Neuron (in vitro differentiated cells): ENCODE data around the gene CDYL2.

Source experiments
- H2AFZ ChIP-seq: one replicate; pipeline ENCODE4 v1.6.1; 2013; ENCODE audit warnings: low read depth, mild to moderate bottlenecking, inconsistent platforms, low read length, moderate library complexity
- H3K27me3 ChIP-seq: one replicate; pipeline ENCODE4 v1.6.1; 2013; ENCODE audit warnings: low read length; ENCODE audit not compliant: insufficient read depth
- H3K36me3 ChIP-seq: one replicate; pipeline ENCODE4 v1.6.1; 2013; ENCODE audit warnings: low read length; ENCODE audit not compliant: insufficient read depth
- H3K4me1 ChIP-seq: one replicate; pipeline ENCODE4 v1.6.1; 2013; ENCODE audit warnings: low read length; ENCODE audit not compliant: insufficient read depth
- H3K4me3 ChIP-seq: 2 replicates; pipeline ENCODE4 v1.5.1; 2013; ENCODE audit warnings: mild to moderate bottlenecking, low read length, moderate library complexity
- H3K9me3 ChIP-seq: one replicate; pipeline ENCODE4 v1.6.1; 2013; ENCODE audit warnings: low read length

The CDYL2 gene

DNA sequence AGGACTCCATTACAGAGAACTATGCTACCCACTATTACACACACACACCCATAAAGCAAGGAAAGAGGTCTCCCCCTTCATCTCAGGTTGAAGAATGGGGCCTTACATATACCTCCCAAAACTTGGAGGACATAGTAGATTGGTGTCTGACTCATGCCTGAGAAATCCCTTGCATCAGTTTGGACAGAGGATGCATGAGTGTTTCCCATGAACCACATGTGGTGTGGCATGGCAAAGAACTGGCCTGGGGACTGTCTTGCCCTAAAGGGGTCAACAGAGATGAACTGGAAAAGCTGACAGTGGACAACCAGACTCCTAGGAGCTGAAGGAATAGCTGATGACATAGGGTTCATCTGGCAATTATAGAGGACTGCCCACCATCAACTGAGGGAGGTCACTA is 209.6 kb downstream of the CDYL2 start:
- Histone ChIP-seq H3K36me3 (no peaks in the 10 kb centered on the region), H3K4me1 (no peaks in the 10 kb centered on the region), H3K27me3 (no peaks in the 10 kb centered on the region), H2AFZ (no peak overlapping the region), H3K9me3 (no peaks in the 10 kb centered on the region), H3K4me3 (no peak overlapping the region)

DNA sequence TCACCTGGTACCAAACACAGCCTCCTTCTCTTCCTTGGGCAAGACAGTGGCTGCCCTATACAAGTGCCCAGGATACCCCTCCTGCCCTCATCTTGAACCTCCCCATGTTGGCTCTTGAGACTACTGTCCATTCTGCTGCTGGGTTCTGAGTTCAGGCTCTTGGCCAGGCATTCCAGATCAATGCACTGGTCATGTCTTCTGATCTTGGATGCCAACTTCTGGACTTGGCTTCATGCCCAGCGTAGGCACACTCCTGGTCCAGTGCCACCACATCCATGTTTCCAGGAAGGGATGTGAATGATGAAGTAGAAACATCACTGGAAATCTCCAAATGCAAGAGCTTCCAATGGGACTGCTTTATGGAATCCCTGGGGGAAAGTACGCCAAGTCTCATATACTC is 212.1 kb downstream of the CDYL2 start:
- H3K36me3 ChIP-seq, result no peaks in the 10 kb centered on the region
- no peak overlapping the region for H2AFZ ChIP-seq
- no peaks in the 10 kb centered on the region for H3K4me1 ChIP-seq
- no peak overlapping the region for H3K4me3 ChIP-seq
- H3K9me3 ChIP-seq, result no peaks in the 10 kb centered on the region
- no peaks in the 10 kb centered on the region for H3K27me3 ChIP-seq

- Histone ChIP-seq H3K4me1 (no peaks in the 10 kb centered on the region), H3K36me3 (no peaks in the 10 kb centered on the region), H3K27me3 (no peaks in the 10 kb centered on the region), H3K4me3 (no peak overlapping the region), H2AFZ (no peak overlapping the region), H3K9me3 (no peaks in the 10 kb centered on the region)
Measured at GRCh38 chr16:80591071-80591915, 213.1 kb downstream of the CDYL2 start.

DNA sequence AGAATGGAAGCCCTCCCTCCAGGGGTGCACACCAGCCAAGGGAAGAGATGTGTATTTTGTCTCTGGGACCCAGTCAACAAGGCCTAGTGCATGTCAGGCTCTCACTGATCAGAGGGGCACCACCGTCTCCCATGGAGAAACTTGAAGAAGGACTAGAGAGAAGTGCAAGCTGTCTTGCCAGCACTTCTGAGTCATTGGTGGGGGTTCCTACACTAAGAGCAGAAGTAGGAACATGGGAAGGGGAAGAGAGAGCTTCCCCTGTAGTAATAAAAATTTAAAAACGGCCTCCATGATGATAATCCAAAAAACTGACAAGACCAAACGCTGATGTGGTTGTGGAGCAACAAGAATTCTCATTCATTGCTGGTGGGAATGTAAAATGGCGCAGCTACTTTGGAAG is 217.3 kb downstream of the CDYL2 start:
- Histone ChIP-seq H2AFZ (no peak overlapping the region), H3K9me3 (no peaks in the 10 kb centered on the region), H3K4me1 (no peaks in the 10 kb centered on the region), H3K36me3 (no peaks in the 10 kb centered on the region), H3K27me3 (no peaks in the 10 kb centered on the region), H3K4me3 (no peak overlapping the region)

- H3K27me3 ChIP-seq, result no peaks in the 10 kb centered on the region
- H3K36me3 ChIP-seq, result no peaks in the 10 kb centered on the region
- H2AFZ ChIP-seq, result no peak overlapping the region
- H3K9me3 ChIP-seq, result no peaks in the 10 kb centered on the region
- H3K4me3 ChIP-seq, result no peak overlapping the region
- no peaks in the 10 kb centered on the region for H3K4me1 ChIP-seq
Measured at GRCh38 chr16:80586476-80586875, 217.9 kb downstream of the CDYL2 start.

GRCh38 chr16:80585764-80586163 is 218.6 kb downstream of the CDYL2 start:
- Histone ChIP-seq H2AFZ (no peak overlapping the region), H3K4me3 (no peak overlapping the region), H3K27me3 (no peaks in the 10 kb centered on the region), H3K36me3 (no peaks in the 10 kb centered on the region), H3K4me1 (no peaks in the 10 kb centered on the region), H3K9me3 (no peaks in the 10 kb centered on the region)

DNA sequence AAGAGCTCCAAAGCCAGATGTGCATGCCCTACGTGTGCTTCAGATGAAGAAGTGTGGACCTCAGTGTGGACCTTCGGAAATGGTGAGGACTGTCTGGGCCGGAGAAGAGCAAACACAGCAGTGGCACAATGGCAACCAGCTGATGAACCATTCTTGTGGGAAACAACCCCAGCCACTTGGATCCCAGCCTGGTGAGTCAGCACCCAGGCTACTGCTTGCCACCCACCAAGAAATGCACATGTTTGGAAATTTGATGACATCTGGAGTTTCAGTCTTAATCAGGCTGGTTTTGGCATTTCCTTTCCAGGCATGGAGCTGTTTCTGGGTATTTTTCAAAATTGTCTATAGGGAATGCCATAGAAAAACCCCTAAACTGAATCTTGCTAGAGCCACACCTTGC is 220.9 kb downstream of the CDYL2 start:
- no peak overlapping the region for H2AFZ ChIP-seq
- no peaks in the 10 kb centered on the region for H3K4me1 ChIP-seq
- no peak overlapping the region for H3K4me3 ChIP-seq
- no peaks in the 10 kb centered on the region for H3K9me3 ChIP-seq
- H3K27me3 ChIP-seq, result no peaks in the 10 kb centered on the region
- H3K36me3 ChIP-seq, result no peaks in the 10 kb centered on the region

DNA sequence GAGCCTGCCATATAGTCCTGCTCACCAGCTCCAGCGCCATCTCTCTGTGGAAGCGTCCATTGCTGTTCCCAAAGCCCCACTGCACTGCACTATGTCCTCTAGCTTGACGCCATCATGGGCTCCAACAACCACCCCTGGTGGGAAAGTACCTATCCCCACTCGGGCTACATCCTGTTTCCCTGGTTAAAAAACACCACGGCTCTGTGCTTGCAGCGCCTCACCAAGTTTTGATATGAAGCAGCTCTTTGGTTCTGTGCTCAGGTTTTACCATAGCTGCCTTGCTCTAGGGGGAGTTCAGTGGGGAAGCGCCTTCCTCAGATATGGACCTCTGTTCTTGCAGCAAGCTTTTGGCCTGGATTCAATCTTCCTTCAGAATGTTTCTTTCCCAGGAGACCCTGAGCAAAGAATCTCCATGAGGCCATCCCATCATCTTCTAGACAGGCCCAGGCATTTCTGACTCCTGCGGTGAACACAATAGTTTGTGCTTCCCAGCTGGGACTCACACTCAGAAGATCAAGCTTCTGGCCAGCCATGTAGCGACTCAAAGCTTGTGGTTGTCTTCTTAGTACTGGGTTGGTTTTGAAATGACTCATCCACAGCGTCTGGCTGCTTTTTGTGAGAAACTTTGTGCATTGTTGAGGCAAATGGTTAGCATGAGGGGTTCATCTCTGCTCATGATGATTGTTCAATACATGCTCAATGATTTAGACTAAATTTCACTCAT is 224.1 kb downstream of the CDYL2 start:
- Histone ChIP-seq H2AFZ (no peak overlapping the region), H3K27me3 (no peaks in the 10 kb centered on the region), H3K4me3 (no peak overlapping the region), H3K9me3 (no peaks in the 10 kb centered on the region), H3K4me1 (no peaks in the 10 kb centered on the region), H3K36me3 (no peaks in the 10 kb centered on the region)

- no peaks in the 10 kb centered on the region for H3K36me3 ChIP-seq
- no peak overlapping the region for H3K4me3 ChIP-seq
- no peaks in the 10 kb centered on the region for H3K4me1 ChIP-seq
- H2AFZ ChIP-seq, result no peak overlapping the region
- H3K9me3 ChIP-seq, result no peaks in the 10 kb centered on the region
- no peaks in the 10 kb centered on the region for H3K27me3 ChIP-seq
Measured at GRCh38 chr16:80577485-80578280, 226.7 kb downstream of the CDYL2 start.

GRCh38 chr16:80576343-80576912 is 228.0 kb downstream of the CDYL2 start:
- Histone ChIP-seq H3K4me1 (no peaks in the 10 kb centered on the region), H2AFZ (no peak overlapping the region), H3K9me3 (no peaks in the 10 kb centered on the region), H3K4me3 (no peak overlapping the region), H3K27me3 (no peaks in the 10 kb centered on the region), H3K36me3 (no peaks in the 10 kb centered on the region)

DNA sequence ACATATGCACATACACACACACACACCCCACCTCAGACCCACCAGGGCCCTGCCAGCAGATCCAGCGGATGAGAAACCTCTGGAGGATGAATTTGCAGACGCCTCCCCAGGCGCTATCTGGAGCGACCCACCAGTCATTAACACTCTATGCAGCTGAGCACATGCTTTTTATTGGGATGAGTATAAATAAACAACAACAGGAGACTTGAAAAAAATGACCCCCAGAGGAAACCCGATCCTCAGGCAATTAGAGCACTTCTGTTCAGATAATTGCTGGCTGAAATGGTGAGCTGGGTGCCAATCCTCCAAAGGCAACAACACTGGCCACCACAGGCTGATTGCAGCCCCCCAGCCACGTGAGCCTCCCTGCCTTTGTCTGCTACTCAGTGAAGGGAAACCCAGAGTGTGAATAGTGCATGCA is 230.7 kb downstream of the CDYL2 start:
- no peak overlapping the region for H2AFZ ChIP-seq
- no peaks in the 10 kb centered on the region for H3K4me1 ChIP-seq
- H3K4me3 ChIP-seq, result no peak overlapping the region
- no peaks in the 10 kb centered on the region for H3K36me3 ChIP-seq
- no peaks in the 10 kb centered on the region for H3K27me3 ChIP-seq
- no peaks in the 10 kb centered on the region for H3K9me3 ChIP-seq

DNA sequence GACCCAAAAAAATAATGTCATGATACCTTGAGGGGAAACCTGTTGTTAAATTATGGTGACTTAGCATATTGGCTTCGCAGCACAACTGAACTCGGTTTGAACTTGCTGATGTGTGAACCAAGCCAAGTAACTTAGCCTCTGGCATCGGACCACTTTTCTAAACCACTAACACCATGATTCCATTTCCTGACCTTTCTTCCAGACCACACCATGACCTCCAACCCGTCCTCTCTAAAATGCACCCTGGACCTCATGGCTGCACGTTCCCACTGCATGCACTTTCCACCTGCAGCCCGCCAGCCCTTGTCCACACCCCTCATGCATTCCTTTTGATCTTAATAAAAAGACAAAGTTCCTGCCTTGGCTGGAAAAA is 234.3 kb downstream of the CDYL2 start:
- Histone ChIP-seq H3K9me3 (no peaks in the 10 kb centered on the region), H3K27me3 (no peaks in the 10 kb centered on the region), H3K36me3 (no peaks in the 10 kb centered on the region), H3K4me1 (no peaks in the 10 kb centered on the region), H2AFZ (no peak overlapping the region), H3K4me3 (no peak overlapping the region)
